ENCODE data around the gene DHX36. TPM values are rescaled to one million over a fixed set of nuclear protein-coding genes. Genes with fewer than 3 reads are reported as not detected.

Gene DHX36
- total and polyA plus RNA-seq, 9 donors = 23.7 to 89.5 (median 57.0) TPM

- DNase-seq = no peak
- TF ChIP-seq POLR2A (IDR thresholded peaks at IDR 0.05) = no peak
- TF ChIP-seq, protein P1, sequence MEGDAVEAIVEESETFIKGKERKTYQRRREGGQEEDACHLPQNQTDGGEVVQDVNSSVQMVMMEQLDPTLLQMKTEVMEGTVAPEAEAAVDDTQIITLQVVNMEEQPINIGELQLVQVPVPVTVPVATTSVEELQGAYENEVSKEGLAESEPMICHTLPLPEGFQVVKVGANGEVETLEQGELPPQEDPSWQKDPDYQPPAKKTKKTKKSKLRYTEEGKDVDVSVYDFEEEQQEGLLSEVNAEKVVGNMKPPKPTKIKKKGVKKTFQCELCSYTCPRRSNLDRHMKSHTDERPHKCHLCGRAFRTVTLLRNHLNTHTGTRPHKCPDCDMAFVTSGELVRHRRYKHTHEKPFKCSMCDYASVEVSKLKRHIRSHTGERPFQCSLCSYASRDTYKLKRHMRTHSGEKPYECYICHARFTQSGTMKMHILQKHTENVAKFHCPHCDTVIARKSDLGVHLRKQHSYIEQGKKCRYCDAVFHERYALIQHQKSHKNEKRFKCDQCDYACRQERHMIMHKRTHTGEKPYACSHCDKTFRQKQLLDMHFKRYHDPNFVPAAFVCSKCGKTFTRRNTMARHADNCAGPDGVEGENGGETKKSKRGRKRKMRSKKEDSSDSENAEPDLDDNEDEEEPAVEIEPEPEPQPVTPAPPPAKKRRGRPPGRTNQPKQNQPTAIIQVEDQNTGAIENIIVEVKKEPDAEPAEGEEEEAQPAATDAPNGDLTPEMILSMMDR (IDR thresholded peaks at IDR 0.05) = no peak
- no peak for TF ChIP-seq EP300 (IDR thresholded peaks at IDR 0.05)
- 58 to 68% (median 61%) methylated on average over 1 of the region's 1 CpG for WGBS, 3 donors
- intact Hi-C loops (cut with DNase I) = no loop called here
- Histone ChIP-seq H3K27me3 (no peaks in the 10 kb centered on the region), H3K36me3 (no peaks in the 10 kb centered on the region), H3K9me3 (no peaks in the 10 kb centered on the region), H3K27ac (no peak overlapping the region), H3K4me1 (ENCODE audit: insufficient read depth) (no peaks in the 10 kb centered on the region), H3K4me3 (no peak overlapping the region)
Measured at GRCh38 chr3:154361099-154361498, 36.8 kb upstream of the DHX36 start.

DNA sequence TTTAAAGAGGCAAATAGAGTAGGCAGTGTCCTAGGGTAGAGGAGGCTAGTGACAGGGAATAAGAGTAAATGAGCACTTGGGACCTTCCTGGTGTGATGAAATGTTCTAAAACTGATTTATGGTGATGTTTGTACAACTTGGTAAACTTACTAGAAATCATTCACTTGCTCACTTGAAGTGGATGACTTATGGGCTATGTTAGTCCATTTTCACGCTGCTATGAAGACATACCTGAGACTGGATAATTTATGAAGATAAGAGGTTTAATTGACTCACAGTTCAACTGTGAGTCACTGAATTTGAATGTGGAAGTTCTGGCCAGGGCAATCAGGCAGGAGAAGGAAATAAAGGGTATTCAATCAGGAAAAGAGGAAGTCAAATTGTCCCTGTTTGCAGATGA lies 31.7 kb upstream of the DHX36 start:
- H3K27ac ChIP-seq = no peak overlapping the region
- TF ChIP-seq, protein P1 (IDR thresholded peaks at IDR 0.05) = no peak
- TF ChIP-seq EP300 (IDR thresholded peaks at IDR 0.05) (no peak), POLR2A (IDR thresholded peaks at IDR 0.05) (no peak)
- no peaks in the 10 kb centered on the region for H3K36me3 ChIP-seq
- H3K9me3 ChIP-seq = no peaks in the 10 kb centered on the region
- H3K4me3 ChIP-seq = no peak overlapping the region
- H3K27me3 ChIP-seq = no peaks in the 10 kb centered on the region
- DNase-seq = no peak
- WGBS, 3 donors = 9 to 20% (median 15%) methylated on average over 1 of the region's 1 CpG
- no peaks in the 10 kb centered on the region for H3K4me1 ChIP-seq (ENCODE audit: insufficient read depth)
- intact Hi-C loops (cut with DNase I) = no loop called here

DNA sequence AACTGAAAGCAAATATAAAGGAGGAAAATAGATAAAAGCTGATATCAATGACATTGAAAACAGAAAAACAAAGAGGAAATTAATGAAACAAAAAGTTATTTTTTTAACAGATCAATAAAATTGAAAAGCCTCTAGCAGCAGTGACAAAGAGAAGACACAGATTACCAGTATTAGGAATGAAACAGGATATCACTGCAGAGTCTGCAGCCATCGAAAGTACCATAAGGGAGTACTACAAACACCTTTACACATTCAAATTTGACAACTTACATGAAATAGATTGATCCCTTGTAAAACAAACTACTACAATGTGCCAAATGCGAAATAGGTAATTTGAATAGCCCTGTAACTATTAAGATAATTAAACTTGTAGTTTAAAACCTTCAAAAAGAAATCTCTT lies 24.9 kb upstream of the DHX36 start:
- TF ChIP-seq POLR2A (IDR thresholded peaks at IDR 0.05) = no peak
- TF ChIP-seq, protein P1 (IDR thresholded peaks at IDR 0.05) = no peak
- TF ChIP-seq EP300 (IDR thresholded peaks at IDR 0.05) = no peak
- H3K27me3 ChIP-seq = no peaks in the 10 kb centered on the region
- no peaks in the 10 kb centered on the region for H3K9me3 ChIP-seq
- H3K4me3 ChIP-seq = no peak overlapping the region
- H3K27ac ChIP-seq = no peak overlapping the region
- no peaks in the 10 kb centered on the region for H3K4me1 ChIP-seq (ENCODE audit: insufficient read depth)
- no peak for DNase-seq
- 34 to 55% (median 39%) methylated on average over 2 of the region's 2 CpGs for WGBS, 3 donors
- H3K36me3 ChIP-seq = no peaks in the 10 kb centered on the region
- intact Hi-C loops (cut with DNase I) = loop anchor here in 1 of 4 donors (10.0 kb wide), 1 partner anchor 1346 kb away; no protein-coding TSS in a partner anchor

- Histone ChIP-seq H3K27me3 (no peaks in the 10 kb centered on the region), H3K4me1 (ENCODE audit: insufficient read depth) (no peaks in the 10 kb centered on the region), H3K9me3 (no peaks in the 10 kb centered on the region), H3K36me3 (no peaks in the 10 kb centered on the region), H3K4me3 (no peak overlapping the region), H3K27ac (no peak overlapping the region)
- 58 to 72% (median 58%) methylated on average over 2 of the region's 2 CpGs for WGBS, 3 donors
- TF ChIP-seq EP300 (IDR thresholded peaks at IDR 0.05) (no peak), POLR2A (IDR thresholded peaks at IDR 0.05) (no peak)
- TF ChIP-seq, protein P1 (IDR thresholded peaks at IDR 0.05) = no peak
- intact Hi-C loops (cut with DNase I) = loop anchor here in 1 of 4 donors (10.0 kb wide), 1 partner anchor 1349 kb away; no protein-coding TSS in a partner anchor
- no peak for DNase-seq
Measured at GRCh38 chr3:154345422-154346122, 21.3 kb upstream of the DHX36 start.
